Stimulated activated CD8-positive, alpha-beta memory T cell treated with anti-CD3 and anti-CD28 coated beads, Interleukin-12 subunit alpha, Interleukin-12 subunit beta, amount 100 ng/mL, for 4 hours (primary cell): ENCODE measurements around the gene CD63.
"Not testable (repeated sequence)": the region's sequence is repeated elsewhere in the genome, so short reads cannot be mapped to it uniquely, and the experiment has no call there.

ENCODE experiments used
- DNase-seq: peaks from one replicate; pipeline ENCODE4 v3.0.0-alpha.2; 2020; ENCODE audit warnings: low read depth

Gene CD63

GRCh38 chr12:55728939-55729818 lies at the start of gene CD63:
CD63 (minus strand) TSS chr12:55729009; CDS start chr12:55728341, 668 bp downstream.
- DNase-seq, result peak; percentile 69

GRCh38 chr12:55777856-55778255 lies 49.0 kb upstream of the CD63 start:
- DNase-seq, result no peak

GRCh38 chr12:55771736-55772135 lies 42.9 kb upstream of the CD63 start:
- DNase-seq, result no peak

GRCh38 chr12:55767156-55767555 lies 38.3 kb upstream of the CD63 start:
- DNase-seq, result no peak

- no peak for DNase-seq
These were observed 37.0 kb upstream of the CD63 start for GRCh38 chr12:55765736-55766290.

GRCh38 chr12:55762646-55763045 lies 33.8 kb upstream of the CD63 start:
- no peak for DNase-seq

GRCh38 chr12:55760663-55761062 lies 31.9 kb upstream of the CD63 start:
- no peak for DNase-seq

- not testable (repeated sequence) for DNase-seq
These were observed 29.8 kb upstream of the CD63 start for GRCh38 chr12:55758575-55758974.

- DNase-seq, result no peak
These were observed 28.9 kb upstream of the CD63 start for GRCh38 chr12:55757701-55758100.

GRCh38 chr12:55755246-55755645 lies 26.4 kb upstream of the CD63 start:
- DNase-seq, result no peak

- no peak for DNase-seq
These were observed 19.6 kb upstream of the CD63 start for GRCh38 chr12:55748230-55748993.

- no peak for DNase-seq
These were observed 18.1 kb upstream of the CD63 start for GRCh38 chr12:55746913-55747231.

- no peak for DNase-seq
These were observed 17.5 kb upstream of the CD63 start for GRCh38 chr12:55746174-55746912.

GRCh38 chr12:55745361-55746173 lies 16.8 kb upstream of the CD63 start:
- DNase-seq, result no peak

- DNase-seq, result no peak
These were observed 15.7 kb upstream of the CD63 start for GRCh38 chr12:55744340-55745030.

GRCh38 chr12:55743406-55744339 lies 14.9 kb upstream of the CD63 start:
- peak; percentile 48 for DNase-seq

GRCh38 chr12:55742719-55743405 lies 14.1 kb upstream of the CD63 start, which contains the start of gene GDF11:
GDF11 (plus strand) TSS chr12:55743122; CDS start chr12:55743317, 195 bp downstream.
- DNase-seq, result peak; percentile 45

GRCh38 chr12:55741931-55742680 lies 13.3 kb upstream of the CD63 start:
- no peak for DNase-seq
